Right atrium auricular region (tissue), 2 donors: ENCODE measurements around the gene GLP2R. TPM values are rescaled to one million over a fixed set of nuclear protein-coding genes. Genes with fewer than 3 reads are reported as not detected.

ENCODE experiments used
- DNase-seq: peaks from one replicate; pipeline ENCODE4 v3.0.0-alpha.2; 2019; ENCODE audit warnings: low spot score
- H3K27ac ChIP-seq, 2 donors: fragments of 200-600 bp; sonication (generic); 1 replicate in 1 of 2; 2 replicates in 1 of 2; pipeline ENCODE4 v1.5.1; 2016 to 2019
- H3K27me3 ChIP-seq, 2 donors: fragments of 200-600 bp; sonication (generic); one replicate each; pipeline versions ENCODE4 v1.5.1 to v1.6.0; 2017 to 2019
- H3K36me3 ChIP-seq: fragments of 200-600 bp; sonication (generic); one replicate; pipeline ENCODE4 v1.5.1; 2016
- H3K4me1 ChIP-seq, 2 donors: fragments of 200-600 bp; sonication (generic); one replicate each; pipeline versions ENCODE4 v1.5.1 to v1.6.0; 2017 to 2019
- H3K4me3 ChIP-seq, 2 donors: fragments of 200-600 bp; sonication (generic); 1 replicate in 1 of 2; 2 replicates in 1 of 2; pipeline ENCODE4 v1.5.1; 2017 to 2019; ENCODE audit warnings: mild to moderate bottlenecking in 1 of 2, moderate library complexity in 1 of 2
- H3K9me3 ChIP-seq, 2 donors: fragments of 200-600 bp; sonication (generic); one replicate each; pipeline ENCODE4 v1.5.1; 2019
- CTCF ChIP-seq, 2 donors: fragments of 200-600 bp; sonication (generic); IDR thresholded peaks; one replicate each; pipeline ENCODE4 v1.5.1; 2019; ENCODE audit warnings: antibody characterized with exemption in 2 of 2
- total RNA-seq, 2 donors: library from RNA; depleted of rRNA; stranded (reverse); fragments of >200 nt; gene quantifications; one replicate each; pipeline ENCODE4 v1.1.0, GENCODE V29; 2016

Gene GLP2R
- total RNA-seq, 2 donors from 2014 or later, result 1.0 to 1.7 TPM

- no peaks in the 10 kb centered on the region for H3K27me3 ChIP-seq
- H3K27ac ChIP-seq, result no peak overlapping the region
- no peak for TF ChIP-seq CTCF (IDR thresholded peaks at IDR 0.05)
- no peaks in the 10 kb centered on the region for H3K9me3 ChIP-seq
- H3K36me3 ChIP-seq, result no peaks in the 10 kb centered on the region
- no peak overlapping the region for H3K4me3 ChIP-seq
- peaks cover 0 to 6% of the 10 kb centered on the region in 2 donors for H3K4me1 ChIP-seq
- DNase-seq, result no peak
Observed at GRCh38 chr17:9824094-9824493, 1.6 kb upstream of the GLP2R start.

GRCh38 chr17:9824797-9825338, 856 bp upstream of the GLP2R start:
- Histone ChIP-seq H3K4me1 (peaks cover 0 to 6% of the 10 kb centered on the region in 2 donors), H3K9me3 (no peaks in the 10 kb centered on the region), H3K36me3 (no peaks in the 10 kb centered on the region), H3K4me3 (no peak overlapping the region), H3K27ac (no peak overlapping the region), H3K27me3 (no peaks in the 10 kb centered on the region)
- no peak for TF ChIP-seq CTCF (IDR thresholded peaks at IDR 0.05)
- DNase-seq, result no peak

- TF ChIP-seq CTCF (IDR thresholded peaks at IDR 0.05), result no peak
- no peaks in the 10 kb centered on the region for H3K9me3 ChIP-seq
- DNase-seq, result no peak
- no peak overlapping the region for H3K27ac ChIP-seq
- no peak overlapping the region for H3K4me3 ChIP-seq
- H3K4me1 ChIP-seq, result peaks cover 0 to 6% of the 10 kb centered on the region in 2 donors
- H3K36me3 ChIP-seq, result no peaks in the 10 kb centered on the region
- no peaks in the 10 kb centered on the region for H3K27me3 ChIP-seq
Observed at GRCh38 chr17:9828296-9829295, 2.9 kb downstream of the GLP2R start.

GRCh38 chr17:9829343-9829742, 3.6 kb downstream of the GLP2R start:
- Histone ChIP-seq H3K36me3 (no peaks in the 10 kb centered on the region), H3K27ac (no peak overlapping the region), H3K27me3 (no peaks in the 10 kb centered on the region), H3K4me3 (no peak overlapping the region), H3K4me1 (peaks cover 0 to 6% of the 10 kb centered on the region in 2 donors), H3K9me3 (no peaks in the 10 kb centered on the region)
- no peak for TF ChIP-seq CTCF (IDR thresholded peaks at IDR 0.05)
- DNase-seq, result no peak

GRCh38 chr17:9830711-9831110, 5.0 kb downstream of the GLP2R start:
- DNase-seq, result no peak
- Histone ChIP-seq H3K27ac (no peak overlapping the region), H3K27me3 (no peaks in the 10 kb centered on the region), H3K4me1 (peaks cover 0 to 6% of the 10 kb centered on the region in 2 donors), H3K9me3 (no peaks in the 10 kb centered on the region), H3K4me3 (no peak overlapping the region), H3K36me3 (no peaks in the 10 kb centered on the region)
- TF ChIP-seq CTCF (IDR thresholded peaks at IDR 0.05), result no peak
